B cell (primary cell): ENCODE data around the gene GRIK3.

Experiments
- CTCF ChIP-seq: fragments of 200-600 bp; IDR thresholded peaks from one replicate; pipeline ENCODE4 v1.8.0; 2022; ENCODE audit warnings: antibody characterized with exemption, mild to moderate bottlenecking
- EZH2 ChIP-seq: IDR thresholded peaks from 2 replicates; pipeline ENCODE4 v1.6.1; 2012; ENCODE audit warnings: borderline replicate concordance, low read depth, mild to moderate bottlenecking, moderate library complexity, low read length; ENCODE audit not compliant: insufficient read depth, poor library complexity, severe bottlenecking

GRCh38 chr1:36987276-36987675 lies 47.0 kb downstream of the GRIK3 start:
- TF ChIP-seq CTCF (no peak), EZH2 (no peak)
